Measurements from ENCODE around the gene HLA-DOB.

The HLA-DOB gene

GRCh38 chr6:32816746-32817204 lies at the start of gene HLA-DOB:
Gene HLA-DOB, minus strand, starts transcription at chr6:32817002. Its CDS starts 51 bp downstream, at chr6:32816951.
- DNase-seq, result no peak

DNA sequence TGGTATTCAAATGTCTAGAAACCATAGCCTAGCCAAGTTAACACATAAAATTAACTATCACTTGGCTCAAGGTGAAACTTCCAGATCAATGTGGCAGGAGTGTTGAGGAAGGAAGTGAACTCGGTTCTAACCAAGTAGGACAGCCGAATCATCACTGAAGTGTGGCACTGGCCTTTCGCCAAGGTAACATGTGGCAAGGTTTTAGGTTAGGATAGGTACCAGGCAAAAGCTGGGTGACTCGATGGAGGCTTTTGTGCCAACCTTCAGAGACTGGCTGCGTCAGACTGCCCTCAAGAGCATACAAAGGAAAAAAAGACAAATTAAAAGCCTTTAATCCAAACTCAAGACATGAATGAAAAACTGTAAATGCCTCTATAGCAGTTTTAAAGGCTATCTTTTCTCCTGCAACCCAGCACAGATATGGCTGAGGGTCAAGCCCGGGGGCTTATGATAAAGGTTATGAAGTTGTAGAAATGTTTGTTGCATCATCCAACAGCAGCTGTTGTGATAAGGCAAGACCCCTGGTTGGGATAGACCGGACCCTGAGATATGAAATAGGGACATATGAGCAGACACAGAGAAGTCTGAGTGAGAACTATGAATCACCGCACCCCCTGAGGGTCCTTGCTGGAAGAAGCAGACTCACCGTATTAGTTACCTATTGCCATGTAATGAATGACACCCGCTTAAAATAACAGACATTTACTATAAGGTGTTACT lies 49.1 kb upstream of the HLA-DOB start:
- no peak for DNase-seq

DNA sequence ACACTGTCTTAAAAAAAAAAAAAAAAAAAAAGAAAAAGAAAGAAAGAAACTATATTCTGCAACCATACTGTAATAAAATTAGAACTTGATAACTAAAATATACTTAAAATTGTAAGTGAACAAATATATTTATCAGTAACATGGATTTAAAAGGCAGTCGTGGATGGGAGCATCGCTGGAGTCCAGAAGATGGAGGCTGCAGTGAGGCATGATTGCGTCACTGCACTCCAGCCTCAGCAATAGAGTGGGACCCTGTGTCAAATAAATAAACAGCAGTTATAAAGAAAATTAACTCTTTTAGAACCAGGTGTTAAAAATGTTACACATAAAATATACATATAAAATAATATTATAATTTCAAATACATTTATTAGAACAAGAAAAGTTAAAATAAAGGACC lies 45.9 kb upstream of the HLA-DOB start:
- DNase-seq, result no peak

DNA sequence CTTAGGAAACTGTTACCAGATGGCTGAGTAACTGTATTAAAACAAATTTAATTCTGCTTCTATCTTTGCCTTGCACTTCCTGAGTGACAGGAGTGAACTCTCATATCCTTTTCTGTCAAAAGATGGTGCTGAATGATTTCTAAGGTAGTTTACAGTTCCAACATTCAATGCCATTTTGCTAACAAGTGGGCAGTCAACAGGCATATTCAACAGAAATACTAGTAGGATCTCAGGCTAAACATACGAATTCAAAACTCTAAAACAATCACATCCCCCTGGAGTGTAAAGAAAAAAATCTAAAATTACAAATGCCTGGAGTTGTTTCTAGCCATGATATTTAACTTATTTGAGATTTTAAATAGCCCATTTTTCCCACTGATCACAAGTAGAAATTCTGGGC lies 43.9 kb upstream of the HLA-DOB start:
- DNase-seq, result no peak

- DNase-seq, result no peak
Measured at GRCh38 chr6:32858194-32858593, 41.4 kb upstream of the HLA-DOB start.

DNA sequence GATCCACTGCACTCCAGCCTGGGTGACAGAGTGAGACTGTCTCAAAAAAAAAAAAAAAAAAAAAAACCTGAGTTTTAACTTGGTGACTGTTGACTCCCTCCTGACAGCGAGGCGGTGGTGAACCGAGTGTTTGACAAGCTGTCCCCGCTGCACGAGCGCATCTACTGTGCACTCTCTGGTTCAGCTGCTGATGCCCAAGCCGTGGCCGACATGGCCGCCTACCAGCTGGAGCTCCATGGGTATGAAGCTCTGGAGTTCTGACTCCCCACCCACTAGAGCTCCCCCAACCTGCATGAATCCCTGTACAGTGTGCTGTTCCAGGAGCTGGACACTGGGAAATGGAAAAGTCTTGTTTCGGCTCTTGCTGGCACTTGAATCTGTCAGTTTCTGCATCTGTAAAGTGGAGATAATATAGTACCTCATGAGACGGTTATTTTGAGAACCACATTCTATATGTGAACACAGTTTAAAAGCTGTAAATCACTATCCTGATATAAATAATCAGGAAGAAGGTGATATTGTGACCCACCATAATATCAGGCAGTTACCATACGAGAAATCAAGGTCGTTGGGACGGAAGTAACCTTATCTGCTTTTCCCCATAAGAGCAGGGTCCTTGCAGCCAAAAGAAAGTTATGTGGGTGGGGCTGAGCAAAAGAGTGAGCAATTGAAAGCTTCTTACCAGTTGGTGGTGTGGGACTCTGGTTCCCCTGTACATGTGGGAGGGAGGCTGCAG lies 40.5 kb upstream of the HLA-DOB start:
- DNase-seq, result no peak

GRCh38 chr6:32855467-32856174 lies 38.8 kb upstream of the HLA-DOB start:
- no peak for DNase-seq

DNA sequence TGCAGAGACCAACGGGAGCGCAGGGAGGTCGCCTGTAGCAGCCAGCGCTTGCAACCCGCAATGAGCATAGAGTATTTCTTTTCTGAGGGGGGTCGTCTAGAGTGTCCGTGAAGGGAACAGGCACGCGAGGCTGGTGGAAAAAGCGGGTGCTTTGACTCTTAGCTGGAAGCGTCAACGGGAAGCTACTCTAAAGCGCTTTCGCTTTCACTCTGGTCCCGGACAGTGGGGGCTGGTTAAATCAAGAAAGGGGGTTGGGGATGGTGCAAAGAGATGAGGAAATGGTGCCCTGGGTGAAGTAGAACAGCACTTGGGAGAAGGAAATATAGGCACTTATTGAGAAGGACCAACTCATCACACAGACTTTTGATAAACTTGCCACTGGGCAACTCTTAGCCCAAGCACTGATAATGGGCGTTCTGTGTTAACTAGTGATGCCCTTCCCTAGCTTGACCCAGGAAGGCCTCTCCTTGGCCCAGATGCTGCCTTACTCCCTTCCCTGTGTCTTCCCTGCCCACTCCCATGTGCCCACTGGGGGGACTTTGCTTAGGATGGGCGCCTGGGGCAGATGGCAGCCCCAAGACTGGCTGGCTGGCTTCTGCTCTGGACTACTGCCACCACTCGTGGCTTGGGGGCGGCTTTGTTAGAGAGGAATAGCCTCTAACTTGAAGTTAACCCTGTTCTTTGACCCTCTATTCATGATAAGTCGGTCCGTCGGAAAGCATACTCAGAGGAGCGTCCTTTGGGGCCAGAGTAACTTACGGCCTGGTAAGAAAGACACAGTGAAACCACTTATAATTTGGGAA lies 37.8 kb upstream of the HLA-DOB start:
- peak; percentile 64 for DNase-seq

DNA sequence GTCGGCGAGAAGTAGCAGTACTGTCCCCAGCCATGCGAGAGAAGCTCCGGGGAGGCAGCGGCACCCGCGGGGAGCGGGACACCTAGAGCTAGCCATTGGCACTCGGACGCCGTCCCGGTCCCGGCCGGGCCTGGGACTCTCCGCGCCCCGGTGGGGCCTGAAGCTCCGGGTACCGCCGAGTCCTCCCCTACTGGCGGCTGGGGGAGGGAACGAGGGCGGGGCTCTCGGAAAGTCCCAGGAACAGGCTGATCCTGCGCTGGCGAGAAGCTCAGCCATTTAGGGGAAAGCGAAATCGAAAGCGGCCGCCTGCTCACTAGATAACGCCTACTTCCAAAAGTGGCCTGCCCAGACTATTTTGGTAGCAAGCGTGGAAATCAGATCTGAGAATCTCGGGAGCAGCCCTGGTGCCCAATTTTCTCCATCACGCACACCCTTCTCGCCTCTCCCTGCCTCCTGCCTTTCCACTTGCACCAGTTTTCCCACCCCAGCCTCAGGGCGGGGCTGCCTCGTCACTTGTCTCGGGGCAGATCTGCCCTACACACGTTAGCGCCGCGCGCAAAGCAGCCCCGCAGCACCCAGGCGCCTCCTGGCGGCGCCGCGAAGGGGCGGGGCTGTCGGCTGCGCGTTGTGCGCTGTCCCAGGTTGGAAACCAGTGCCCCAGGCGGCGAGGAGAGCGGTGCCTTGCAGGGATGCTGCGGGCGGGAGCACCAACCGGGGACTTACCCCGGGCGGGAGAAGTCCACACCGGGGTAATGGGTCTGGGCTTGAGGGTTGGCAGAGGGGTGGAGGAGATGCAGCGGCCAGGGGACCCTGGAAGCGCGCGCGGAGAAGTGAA lies 37.0 kb upstream of the HLA-DOB start, which contains the start of the genes PSMB9 and TAP1:
PSMB9 (plus strand) TSS at position 652 of the 835 bp plus-strand sequence; CDS start at position 690, 38 bp downstream.
TAP1 (minus strand) TSS at position 164 of the 835 bp plus-strand sequence; CDS start at position 96, 68 bp downstream.
- DNase-seq, result peak; percentile 98

DNA sequence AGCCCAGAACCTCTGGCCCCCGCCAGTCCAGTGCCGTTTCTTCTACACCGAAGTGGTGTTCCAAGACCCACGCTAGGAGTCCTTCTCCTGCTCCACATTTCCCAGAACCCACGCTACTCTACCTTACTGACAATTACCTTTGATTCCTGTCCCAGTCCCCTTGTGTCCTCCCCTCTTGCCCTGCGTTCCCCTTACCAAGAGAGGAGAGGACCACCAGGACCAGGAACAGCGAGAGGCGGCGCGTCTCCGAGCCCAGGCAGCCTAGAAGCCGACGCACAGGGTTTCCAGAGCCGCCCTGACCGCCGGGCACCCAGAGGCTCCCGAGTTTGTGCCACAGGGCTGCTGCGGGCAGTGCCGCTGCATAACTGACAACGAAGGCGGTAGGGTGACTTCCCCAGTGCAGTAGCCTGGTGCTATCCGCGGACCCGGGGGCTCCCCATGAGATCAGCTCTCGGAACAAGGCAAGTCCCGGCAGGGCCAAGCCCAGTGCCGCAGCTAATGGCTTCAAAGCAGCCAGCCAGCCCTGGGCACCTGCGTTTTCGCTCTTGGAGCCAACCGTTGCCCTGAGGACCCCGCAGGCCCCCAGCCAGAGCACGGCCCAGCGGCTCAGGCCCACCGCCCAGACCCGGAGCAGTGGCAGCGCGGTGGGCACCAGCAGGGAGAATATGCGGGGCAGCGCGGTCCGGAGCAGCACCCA lies 36.2 kb upstream of the HLA-DOB start:
- DNase-seq, result peak; percentile 71

- DNase-seq, result peak; percentile 48
Measured at GRCh38 chr6:32852018-32852843, 35.4 kb upstream of the HLA-DOB start.

- DNase-seq, result no peak
Measured at GRCh38 chr6:32851025-32851424, 34.2 kb upstream of the HLA-DOB start.

- no peak for DNase-seq
Measured at GRCh38 chr6:32849126-32849525, 32.3 kb upstream of the HLA-DOB start.

DNA sequence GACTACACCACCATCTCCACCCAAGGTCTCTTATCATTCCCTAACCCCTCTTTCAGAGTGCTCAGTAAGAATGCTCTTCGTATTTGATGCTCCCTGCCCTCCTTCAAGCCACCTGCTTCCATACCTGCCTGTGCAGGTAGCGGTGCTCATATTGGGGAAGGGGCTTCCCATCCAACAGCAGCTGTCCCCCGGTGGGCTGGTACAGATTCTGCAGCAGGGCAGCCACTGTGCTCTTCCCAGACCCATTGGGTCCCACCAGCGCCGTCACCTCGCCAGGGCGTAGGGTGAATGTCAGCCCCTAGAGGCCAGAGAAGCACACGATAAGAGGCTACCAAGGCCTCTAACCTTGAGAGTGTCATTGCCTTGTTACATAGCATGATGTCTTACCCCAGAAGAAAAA lies 31.0 kb upstream of the HLA-DOB start:
- no peak for DNase-seq

GRCh38 chr6:32847004-32847403 lies 30.2 kb upstream of the HLA-DOB start:
- DNase-seq, result no peak

DNA sequence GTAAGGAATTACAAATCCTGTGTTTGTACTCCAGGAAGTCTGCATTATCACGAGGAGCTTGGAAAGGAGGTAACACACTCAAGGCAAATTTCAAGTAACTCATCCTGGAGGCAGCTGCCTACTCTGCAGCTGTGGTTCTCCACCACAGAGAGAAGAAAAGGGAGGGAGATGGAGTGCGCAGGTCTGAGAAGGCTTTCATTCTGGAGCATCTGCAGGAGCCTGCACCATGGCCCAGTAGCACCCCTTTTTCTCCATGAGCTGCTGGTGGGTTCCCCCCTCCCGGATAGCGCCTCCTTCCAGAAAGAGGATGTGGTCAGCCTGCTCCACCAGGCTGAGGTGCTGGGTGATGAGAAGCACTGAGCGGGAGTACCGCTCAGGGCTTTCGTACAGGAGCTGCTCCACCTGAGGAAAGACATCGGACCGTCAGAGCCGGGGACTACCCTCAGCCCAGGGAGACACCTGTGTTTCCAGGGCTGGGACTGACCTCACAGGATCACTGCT lies 28.6 kb upstream of the HLA-DOB start:
- peak; percentile 42 for DNase-seq

DNA sequence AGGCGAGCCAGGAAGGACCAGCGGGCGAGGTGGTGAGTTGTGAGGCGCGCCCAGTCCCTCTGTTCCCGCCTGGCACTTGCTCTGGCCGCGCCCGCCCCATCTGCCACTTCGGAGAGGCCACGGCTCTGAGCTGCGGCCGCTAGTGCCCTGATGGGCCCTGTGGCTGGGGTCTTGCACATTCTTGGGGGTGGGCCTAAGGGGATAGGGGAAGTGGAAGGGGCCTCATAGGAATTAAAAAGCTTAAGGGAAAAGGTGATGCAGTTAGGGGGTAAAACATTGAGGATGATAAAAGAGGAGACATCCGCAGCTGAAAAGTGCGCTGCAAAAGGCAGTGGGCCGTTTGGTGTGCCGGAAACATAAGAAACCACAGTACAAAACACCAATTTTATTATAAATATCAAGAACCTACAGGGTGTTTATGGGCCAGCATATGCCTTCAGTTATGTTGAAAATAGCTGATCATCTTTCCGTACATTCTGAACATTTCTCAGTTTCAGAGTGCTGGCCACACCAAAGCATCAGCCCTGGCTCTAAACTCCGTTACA lies 28.1 kb upstream of the HLA-DOB start:
- no peak for DNase-seq

GRCh38 chr6:32843979-32844838 lies 27.4 kb upstream of the HLA-DOB start, which contains the start of gene PSMB8:
Gene PSMB8, minus strand, starts transcription at chr6:32844047. Its CDS starts 51 bp downstream, at chr6:32843996.
- DNase-seq, result peak; percentile 98

Measured in activated naive CD4-positive, alpha-beta T cell treated with Interleukin-2 at 50 U/mL for 16 hours (primary cell).